ENCODE data around the gene CYP3A7.
"Not testable (repeated sequence)": the region's sequence is repeated elsewhere in the genome, so short reads cannot be mapped to it uniquely, and the experiment has no call there.

Gene CYP3A7

GRCh38 chr7:99665312-99666012 is 69.5 kb downstream of the CYP3A7 start:
- no peak for DNase-seq

- not testable (repeated sequence) for DNase-seq
These were observed 77.1 kb downstream of the CYP3A7 start for GRCh38 chr7:99657879-99658278.

Data from eye (tissue), 1 donor.